Kasumi-1 (cell line): Measurements from ENCODE around the gene PCOLCE2.

ENCODE experiments used
- DNase-seq, 2 experiments: peaks; one replicate each; lab custom pipeline; 2025; lab: John Stamatoyannopoulos, UW

Gene PCOLCE2

DNA sequence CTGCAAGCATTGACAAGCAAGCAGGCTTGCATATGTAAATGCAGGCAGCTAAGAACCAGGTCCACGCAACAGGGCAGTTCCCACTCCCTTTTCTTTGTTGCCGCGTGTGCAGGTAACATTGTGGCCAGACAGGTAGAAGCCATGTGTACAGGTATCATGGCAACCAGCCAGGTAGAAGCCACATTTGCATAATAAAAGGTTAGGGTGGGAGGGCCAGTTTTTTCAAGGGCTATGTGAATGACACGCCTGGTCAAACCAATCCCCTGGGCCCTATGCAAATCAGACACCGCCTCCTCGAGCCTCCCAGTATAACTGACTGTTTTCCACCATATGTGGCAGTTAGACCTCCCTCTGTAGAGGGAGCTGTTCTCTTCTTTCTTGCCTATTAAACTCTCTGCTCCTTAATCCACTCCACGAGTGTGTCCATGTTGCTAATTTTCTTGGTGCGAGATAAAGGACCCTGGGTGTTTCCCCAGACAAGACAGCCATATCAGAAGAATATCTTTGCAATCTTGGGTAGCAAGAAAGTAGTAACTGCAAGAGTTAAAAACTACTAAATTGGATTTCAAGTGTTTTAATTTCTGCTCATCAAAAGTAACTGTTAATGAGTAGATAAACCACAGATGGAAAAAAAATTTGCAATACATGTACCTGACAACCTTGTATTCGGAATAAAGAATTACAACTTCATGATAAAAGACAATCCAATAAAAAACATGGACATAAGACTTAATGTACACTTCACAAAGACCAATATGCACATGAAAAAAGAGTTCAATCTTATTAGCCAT lies 21.8 kb downstream of the PCOLCE2 start:
- no peak for DNase-seq

DNA sequence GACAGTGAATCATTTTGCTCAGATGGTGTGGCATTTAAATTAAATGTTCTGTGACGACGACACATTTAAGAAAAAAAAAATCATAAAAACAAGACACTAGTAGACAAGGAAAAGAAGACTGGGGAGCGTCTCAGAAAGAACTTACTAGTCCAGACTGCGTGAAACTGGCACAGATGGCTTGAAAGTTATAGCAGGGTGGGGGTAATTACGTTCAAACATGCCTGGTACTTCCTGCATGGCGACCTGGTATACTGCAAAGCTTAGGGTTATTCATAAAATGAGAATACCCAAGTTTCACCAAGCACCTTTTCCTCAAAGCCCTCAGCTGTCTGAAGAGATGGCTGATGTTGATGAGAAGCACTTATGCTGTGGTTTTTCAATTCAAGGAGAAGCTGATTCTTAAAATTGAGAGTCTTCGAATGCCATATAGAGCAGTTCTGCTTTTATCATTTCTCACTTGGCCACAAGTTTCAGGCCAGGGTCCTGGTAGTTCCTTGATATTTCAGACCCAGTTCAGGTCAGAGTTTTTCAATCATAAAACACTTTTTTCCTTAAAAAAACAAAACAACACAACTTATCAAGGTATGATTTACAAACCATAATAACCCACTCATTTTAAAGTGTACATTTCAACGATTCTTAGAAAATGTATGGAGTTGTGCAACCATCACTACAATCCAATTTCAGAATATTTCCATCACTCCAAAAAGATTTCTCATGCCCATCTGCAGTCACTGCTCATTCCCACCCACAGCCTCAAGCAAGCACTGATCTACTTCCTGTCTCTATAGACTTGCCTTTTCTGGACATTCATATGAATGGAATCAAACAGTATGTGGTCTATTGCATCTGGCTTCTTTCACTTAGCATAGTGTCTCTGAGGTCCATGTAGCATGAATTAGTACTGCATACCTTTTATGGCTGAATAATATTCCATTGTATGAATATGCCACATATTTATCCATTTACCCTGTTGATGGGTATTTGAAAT lies 24.7 kb downstream of the PCOLCE2 start:
- no peak for DNase-seq

DNA sequence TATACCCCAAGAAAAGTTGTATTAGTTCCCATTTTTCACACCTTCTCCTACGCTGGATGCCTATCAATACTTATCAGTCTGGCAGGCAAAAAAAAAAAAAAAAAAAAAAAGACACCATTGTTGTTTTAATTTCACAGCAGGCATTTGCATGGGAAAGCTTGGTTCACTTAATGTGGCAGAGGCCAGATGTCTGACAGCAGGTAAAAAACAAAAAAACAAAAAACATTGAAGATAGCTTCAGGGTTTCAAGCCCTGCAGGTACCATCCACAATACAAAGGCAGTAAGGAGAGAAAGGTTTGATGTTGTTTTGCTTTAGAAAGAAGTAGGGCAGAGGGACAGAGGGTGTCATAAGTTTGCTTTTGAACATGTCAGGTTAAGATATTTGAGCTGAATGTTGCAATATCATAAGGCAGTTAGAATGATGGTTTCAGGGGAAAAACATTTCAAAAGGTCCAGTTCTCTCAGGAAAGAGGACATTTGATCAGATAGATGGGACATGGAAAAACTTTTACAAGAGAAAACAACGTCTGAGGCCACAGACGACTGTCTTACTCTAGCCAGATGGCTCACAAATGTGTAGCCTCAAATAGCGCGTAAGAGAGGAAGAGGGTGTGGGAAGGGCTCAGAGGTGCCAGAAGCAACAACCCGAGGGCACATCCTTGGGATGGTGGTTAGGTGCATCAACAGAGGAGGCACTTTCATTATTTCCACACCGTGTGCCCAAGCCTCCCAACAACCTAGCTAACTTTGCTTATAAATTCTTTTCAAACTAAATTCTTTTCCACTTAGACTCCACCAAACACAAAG lies 25.7 kb downstream of the PCOLCE2 start:
- peak in 1 of 2 experiments; percentile 12 for DNase-seq

DNA sequence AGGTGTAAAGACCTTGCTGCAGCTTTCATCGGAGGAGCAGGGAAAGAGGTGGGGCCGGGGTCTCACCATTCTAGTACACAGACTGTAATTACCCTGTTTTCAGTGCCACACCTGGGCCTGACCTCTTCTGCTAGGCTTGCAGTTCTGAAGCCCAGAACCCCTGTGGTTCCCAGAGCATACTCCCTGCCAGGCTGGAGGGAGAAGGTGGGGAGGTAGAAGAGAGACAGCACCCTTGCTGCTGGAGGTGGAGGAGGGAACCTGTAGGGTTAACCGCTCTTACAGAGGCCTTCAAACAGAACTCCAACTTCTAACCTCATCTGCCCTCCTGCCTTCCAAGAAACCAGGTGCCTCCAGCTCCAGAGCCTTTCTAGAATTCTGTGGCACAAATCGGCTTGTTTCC lies 27.0 kb downstream of the PCOLCE2 start:
- no peak for DNase-seq

DNA sequence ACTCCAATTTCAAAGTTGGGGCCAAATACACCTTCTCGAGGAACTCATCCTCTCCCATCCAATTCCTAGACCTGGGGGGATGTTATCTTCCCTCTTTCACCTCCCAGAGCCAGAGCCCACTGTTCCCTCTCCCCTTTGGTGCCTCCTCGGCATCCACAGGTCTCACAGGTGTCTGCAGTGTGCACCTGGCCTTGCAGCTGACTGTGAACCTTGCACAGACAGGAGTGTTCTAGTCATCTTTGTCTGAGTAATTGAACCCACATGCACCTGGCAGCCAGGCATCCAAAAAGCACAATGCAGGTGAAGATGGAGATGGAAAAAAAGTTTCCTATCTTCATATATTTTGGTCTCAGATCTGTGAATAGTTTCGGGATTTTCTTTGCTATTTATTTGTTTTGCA lies 30.8 kb downstream of the PCOLCE2 start:
- no peak for DNase-seq

DNA sequence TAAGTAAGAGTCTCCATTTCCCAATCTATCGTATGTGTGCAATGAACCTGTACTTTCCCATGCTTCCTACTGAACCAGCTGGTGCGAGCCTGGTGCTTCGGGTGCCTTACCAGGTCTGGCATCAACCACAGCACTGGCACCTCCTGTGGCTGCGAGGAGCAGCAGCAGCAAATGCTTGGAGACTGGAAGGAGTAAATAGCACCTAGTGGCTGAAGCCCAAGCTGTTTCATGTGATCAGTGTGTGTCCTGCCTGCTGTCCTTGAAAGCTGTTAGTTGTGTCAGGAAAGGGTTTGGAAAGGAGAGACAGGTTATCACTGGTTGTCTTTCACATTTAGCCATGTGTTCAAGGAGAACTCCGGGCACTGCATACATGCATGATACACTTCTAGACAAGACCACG lies 31.8 kb downstream of the PCOLCE2 start:
- DNase-seq: peak in 1 of 2 experiments; percentile 8

DNA sequence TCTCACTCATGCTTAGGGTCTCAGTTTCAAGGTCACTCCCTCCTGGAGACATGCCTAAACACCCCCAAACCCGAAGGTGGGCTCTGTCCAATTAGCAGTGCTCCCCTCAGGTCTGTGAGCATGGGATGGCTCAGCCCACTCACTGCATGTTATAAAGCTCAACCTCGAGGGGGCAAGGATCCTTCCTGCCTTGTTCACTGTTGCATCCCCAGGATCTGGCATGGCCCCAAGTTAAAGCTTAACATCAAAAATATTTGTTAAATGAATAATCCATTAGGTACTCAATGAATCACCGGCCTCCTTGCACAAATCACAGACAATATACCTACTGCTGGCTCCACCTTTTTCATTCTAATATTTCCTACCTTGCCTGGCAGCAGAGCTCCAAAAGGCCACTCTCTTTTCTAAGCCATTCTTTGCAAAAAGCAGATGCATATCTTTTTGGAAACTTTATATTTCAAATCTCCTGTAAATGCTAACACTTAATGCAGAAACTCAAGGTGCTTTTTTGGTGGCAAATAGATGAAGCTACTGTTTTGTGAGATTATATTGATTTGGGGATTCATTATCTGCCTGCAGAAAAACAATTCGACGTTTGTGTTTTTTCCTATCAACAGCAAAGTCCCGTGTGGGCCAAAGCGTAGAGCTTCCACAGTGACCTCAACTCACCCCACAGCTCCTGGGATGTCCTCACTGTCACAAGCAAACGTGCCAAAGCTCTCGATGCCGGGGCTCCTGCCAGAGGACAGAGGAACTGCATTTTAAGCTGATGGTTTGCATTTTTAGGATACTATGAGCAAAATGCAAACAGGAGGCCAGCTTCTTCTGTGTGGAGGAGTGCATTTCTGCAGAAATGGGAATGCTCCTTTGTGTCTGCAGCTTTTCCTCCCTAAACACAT lies 35.4 kb downstream of the PCOLCE2 start:
- DNase-seq: no peak

DNA sequence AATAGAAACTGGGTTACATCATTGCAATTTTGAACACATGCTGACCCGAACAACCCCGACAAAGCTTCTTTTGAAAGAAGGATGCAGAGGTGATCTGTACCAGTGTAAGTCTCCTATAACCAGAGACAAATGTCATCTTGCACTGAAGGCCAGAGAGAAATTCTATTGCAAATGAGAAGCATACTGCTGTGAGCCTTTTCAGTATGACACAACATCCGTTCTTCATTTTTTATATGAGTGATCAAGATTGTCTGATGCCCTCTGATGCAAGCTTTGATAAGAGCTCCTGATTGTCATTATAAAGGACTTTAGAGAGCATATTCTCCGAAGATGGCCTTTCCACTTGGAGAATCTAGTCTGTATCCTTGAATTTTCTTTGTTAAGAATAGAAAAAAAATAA lies 36.9 kb downstream of the PCOLCE2 start:
- DNase-seq: no peak

DNA sequence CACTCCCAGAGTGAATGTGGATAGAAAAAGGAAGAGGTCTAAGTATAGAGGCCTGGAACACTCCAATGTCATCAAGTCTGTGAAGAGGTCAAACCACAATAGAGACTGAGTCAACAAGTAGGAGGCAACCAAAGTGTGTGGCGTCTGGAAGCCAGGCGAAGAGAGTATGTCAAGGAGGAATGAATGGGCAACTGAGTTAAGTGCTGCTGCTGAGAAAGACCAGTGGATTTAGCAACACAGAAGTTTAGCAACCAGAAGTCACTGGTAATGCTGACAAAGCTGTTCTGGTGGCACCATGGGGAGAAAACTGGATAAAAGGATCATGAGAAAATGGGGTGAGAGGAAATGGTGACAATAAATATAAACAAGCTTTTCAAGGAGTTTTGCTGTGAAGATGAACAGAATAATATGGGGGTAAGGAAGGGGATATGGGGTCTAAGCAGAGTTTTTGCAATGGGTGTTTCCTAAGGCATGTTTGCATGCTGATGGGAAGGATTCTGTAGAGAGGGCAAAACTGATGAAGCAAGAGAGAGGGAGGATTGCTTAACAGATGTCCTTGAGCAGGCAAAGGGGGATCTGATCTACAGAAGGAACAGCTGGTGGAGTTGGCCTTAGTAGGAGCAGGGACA lies 38.4 kb downstream of the PCOLCE2 start:
- peak; percentile 36 to 51 for DNase-seq

DNA sequence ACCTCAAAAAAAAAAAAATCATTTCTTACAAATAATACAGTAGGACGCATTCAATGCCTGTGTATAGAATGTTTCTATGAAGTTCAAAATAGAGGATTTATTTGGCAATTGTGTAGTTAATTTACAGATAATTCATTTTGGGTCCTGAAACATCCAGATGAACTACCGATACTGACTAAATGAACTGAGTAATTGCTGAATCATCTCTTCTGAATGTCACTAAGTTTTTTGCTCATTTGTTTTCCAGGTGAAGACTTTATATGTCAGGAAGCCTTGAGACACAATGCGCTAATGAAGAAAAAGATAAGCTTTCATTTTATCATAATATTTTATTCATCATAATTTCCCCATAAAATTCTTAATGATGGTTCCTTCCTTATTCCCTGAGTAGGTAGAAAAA lies 39.7 kb downstream of the PCOLCE2 start:
- DNase-seq: no peak

DNA sequence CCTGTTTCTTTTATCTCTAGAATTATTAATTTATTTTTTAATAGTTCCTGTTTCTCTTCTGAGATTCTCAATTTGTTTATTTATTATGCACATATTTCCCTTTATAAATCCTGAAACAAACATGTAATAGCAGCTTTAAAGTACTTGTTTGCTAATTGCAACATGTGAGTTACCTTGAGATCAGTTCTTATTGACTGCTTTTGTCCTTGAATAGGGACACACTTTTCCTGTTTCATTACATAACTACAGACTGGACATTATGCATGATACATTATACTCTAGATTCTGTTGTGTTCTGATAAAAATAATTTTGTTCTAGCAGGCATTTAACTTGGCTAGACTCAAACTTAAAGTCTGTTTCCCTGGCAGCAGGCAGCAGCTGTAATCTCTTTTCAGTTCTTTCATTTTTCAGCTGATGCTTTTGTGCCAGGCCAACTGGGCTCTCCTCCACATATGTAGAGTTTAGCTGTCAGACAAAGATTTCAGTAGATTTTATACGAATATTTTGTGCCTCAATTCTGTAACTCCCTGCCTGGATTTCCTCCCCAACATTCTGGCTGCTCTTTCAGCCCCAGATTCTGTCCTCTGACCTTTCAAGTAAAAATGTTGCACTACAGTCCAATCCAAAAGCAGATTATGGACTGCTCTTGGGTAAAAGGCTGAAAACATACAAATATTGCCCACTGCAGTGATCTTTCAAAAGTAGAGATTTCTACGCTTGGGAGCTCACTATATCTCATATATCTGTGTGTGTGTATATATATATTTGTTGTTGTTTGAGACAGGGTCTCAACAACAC lies 41.9 kb downstream of the PCOLCE2 start:
- DNase-seq: no peak

DNA sequence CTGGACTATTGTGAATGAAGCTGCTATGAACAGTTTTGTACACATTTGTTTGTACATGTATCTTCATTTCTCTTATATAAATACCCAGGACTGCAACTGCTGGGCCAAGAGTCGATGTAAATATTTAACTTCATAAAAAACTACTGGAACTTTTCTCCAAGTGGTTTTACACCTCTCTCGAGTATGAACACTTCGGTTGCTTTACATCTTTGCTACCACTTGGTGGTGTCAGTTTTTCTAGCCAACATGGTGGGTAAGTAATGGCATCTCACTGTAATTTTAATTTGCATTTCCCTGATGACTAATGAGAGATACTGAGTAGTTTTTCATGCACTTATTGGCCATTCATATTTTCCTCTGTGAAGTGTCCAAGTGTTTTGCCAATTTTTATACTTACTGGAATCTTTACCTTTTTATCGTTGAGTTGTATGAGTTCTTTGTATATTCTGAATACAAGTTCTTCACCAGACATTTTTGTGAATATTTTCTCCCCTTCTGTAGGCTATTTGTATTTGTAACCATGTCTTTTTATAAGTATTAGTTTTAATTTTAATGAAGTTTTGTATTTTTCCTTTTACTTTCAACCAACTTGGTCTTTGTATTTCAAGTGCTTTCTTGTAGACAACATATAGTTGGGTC lies 44.4 kb downstream of the PCOLCE2 start:
- peak; percentile 28 to 61 for DNase-seq

DNA sequence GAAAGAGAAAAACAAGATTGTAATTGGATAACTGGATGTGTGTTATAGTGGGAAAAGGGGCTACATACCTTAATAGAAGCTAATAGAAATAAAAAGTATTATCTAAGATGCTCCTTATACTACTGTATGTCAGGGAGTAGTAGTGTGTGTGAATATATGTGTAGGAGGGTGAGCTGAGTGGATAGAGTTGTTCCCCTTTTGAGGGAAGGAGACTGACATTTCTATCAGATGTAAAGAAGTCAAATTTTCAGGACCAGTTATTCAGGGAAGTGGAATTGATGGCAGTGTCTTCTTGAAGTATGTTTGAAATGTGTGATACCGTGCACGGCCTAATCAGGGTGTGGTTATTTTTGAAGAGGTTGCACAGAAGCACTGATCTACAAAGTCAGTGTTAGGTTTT lies 49.1 kb downstream of the PCOLCE2 start:
- DNase-seq: no peak

DNA sequence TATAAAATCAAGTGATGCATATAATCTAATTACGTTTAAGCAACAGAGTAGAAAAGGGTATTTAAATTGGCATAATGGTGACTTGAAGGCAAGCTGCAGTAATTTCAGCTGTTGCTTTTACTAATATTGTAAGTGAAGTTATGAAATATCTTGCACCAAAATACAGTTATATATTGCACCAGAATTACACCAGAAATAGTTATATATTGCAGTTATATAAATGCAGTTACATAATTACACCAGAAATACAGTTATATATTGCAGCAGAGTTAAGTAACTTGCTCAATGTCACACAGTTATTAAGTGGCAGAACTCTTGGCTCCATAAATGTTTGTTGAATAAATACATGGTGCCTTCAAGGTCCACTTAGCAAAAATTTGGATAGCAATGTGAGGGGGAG lies 51.4 kb downstream of the PCOLCE2 start:
- no peak for DNase-seq

DNA sequence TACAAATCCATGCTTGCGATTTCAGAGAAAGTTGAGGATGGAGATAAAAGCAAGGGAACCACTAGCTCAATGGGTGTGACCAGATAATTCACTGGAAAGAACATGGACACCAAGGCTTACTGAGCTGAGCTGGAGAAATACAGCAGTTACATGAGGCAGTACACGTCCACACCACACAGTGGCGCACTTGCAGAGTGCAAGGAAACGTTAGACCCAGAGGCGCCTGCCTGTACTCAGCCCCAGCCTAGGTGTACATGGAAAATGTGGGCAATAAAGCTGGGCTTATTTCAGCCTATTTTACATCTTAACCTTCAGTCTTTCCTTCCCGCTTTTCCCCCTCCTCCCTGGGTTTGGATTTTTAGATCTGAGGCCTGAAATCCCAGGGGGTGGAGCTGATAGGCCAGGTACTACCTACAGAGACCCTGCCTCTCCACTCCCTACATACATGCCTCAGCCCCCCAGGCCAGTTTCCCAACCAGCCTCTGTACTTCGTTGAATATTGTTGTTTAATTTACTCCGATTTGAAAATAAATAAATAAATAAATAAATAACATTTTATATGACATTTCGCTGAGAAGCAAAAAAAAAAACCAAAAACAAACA lies 60.1 kb downstream of the PCOLCE2 start:
- peak; percentile 74 to 86 for DNase-seq

DNA sequence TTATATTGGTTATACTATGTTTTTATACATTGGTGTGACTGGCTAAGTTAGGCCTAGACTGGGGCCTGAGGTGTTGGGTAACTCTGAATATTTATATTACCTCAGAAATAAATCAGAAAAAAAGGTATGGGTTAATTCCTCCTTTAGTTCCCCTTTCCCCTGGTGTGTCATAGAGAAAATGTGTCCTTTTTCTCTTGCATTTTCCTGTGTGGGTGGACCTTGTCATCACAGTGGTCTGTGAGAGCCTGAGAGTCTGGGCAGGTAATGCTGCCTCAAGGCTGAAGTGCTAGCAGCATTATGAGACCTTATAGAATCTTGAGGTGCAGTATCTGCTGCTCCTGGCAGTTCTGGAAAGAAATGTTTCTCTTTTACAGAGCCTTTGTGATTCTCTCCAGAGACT lies 69.7 kb downstream of the PCOLCE2 start:
- no peak for DNase-seq

DNA sequence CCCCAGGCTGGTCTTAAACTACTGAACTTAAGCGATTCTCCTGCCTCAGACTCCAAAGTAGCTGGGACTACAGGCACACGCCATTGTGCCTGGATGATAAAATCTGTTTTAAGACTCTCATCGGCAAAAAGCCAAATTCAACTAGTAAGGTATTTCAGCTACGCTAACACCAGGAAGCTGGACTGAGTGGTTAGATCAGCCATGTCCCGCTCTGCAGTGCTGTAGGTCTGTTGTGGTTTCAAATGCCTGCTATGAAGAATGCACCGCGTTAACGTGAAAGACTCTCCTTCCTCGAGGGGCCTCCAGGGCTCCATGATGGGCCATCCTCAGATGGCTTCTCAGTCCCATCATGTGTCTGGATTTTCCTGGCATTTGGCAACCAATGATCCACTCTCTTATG lies 70.2 kb downstream of the PCOLCE2 start:
- no peak for DNase-seq

DNA sequence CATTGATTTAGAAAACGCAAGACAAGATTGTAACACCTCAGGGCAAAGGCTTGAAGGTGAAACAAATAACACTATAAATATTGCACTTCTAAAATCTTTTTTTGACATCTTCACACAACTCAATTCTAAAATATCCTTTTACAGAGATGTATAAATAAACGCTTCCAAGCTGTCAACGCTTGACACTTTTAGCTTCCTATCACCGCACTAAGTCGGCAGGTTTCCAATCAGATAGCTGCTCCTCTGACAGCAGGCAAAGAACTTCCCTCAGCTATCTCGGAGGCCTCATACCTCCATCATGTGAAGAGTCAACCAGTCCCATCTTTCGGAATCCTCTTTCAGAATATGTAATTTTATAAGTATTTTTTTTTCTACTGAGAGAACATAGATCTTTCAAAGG lies 71.0 kb downstream of the PCOLCE2 start:
- no peak for DNase-seq

DNA sequence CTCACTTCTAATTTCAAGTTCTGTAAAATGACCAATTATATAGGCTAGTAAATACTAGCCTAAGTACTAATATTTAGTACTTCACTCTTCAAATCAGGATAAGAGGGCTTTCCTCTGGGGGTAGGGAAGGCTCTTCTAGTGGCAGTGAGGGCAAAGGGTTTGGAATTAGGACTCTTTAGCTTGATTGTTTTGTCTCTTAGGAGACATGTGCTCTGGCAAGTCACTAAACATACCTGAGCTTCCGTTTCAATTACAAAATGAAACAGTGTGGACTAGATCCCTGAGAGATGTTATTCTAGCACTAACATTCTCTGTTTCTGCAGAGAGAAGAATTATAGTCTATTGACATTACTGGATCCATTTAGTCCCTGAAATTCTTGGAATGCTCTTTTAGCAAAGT lies 71.5 kb downstream of the PCOLCE2 start:
- DNase-seq: no peak
